ENCODE data around the gene TAF15. TPM values are rescaled to one million over a fixed set of nuclear protein-coding genes. Genes with fewer than 3 reads are reported as not detected.

TAF15 gene
- total RNA-seq: 21.2 and 36.1 TPM in 2 replicates

GRCh38 chr17:35808962-35809854 lies at the start of gene TAF15:
Gene TAF15 (plus strand): TSS chr17:35809484. CDS start chr17:35809570, 86 bp downstream.
- Histone ChIP-seq H3K4me3 (ENCODE audit: low read depth, low read length) (peak within 1 kb of the TSS; percentile 64), H3K36me3 (ENCODE audit: control insufficient read depth, insufficient read depth, low read length) (no peaks in the 10 kb centered on the region), H3K27me3 (ENCODE audit: control insufficient read depth, insufficient read depth, low read length) (no peaks in the 10 kb centered on the region)
- DNase-seq (ENCODE audit: low read depth): peak; percentile 86
- peak; percentile 88 for TF ChIP-seq CTCF (IDR thresholded peaks at IDR 0.05; ENCODE audit: insufficient read depth, low read length, poor library complexity, severe bottlenecking)

- Histone ChIP-seq H3K4me3 (ENCODE audit: low read depth, low read length) (no peak within 1 kb of the TSS), H3K27me3 (ENCODE audit: control insufficient read depth, insufficient read depth, low read length) (peaks cover 8% of the 10 kb centered on the region), H3K36me3 (ENCODE audit: control insufficient read depth, insufficient read depth, low read length) (no peaks in the 10 kb centered on the region)
- no peak for DNase-seq (ENCODE audit: low read depth)
- no peak for TF ChIP-seq CTCF (IDR thresholded peaks at IDR 0.05; ENCODE audit: insufficient read depth, low read length, poor library complexity, severe bottlenecking)
Measured at GRCh38 chr17:35760587-35760986, 48.7 kb upstream of the TAF15 start, which contains the start of gene C17orf50. Gene C17orf50 (plus strand): TSS chr17:35760887. CDS start chr17:35760942, 55 bp downstream.

- H3K36me3 ChIP-seq (ENCODE audit: control insufficient read depth, insufficient read depth, low read length): no peaks in the 10 kb centered on the region
- H3K4me3 ChIP-seq (ENCODE audit: low read depth, low read length): no peak overlapping the region
- DNase-seq (ENCODE audit: low read depth): no peak
- TF ChIP-seq CTCF (IDR thresholded peaks at IDR 0.05; ENCODE audit: insufficient read depth, low read length, poor library complexity, severe bottlenecking): no peak
- peaks cover 8% of the 10 kb centered on the region for H3K27me3 ChIP-seq (ENCODE audit: control insufficient read depth, insufficient read depth, low read length)
Measured at GRCh38 chr17:35761601-35762000, 47.7 kb upstream of the TAF15 start.

GRCh38 chr17:35763767-35764122 lies 45.5 kb upstream of the TAF15 start:
- Histone ChIP-seq H3K27me3 (ENCODE audit: control insufficient read depth, insufficient read depth, low read length) (peaks cover 7% of the 10 kb centered on the region), H3K4me3 (ENCODE audit: low read depth, low read length) (peak overlapping the region; percentile 12), H3K36me3 (ENCODE audit: control insufficient read depth, insufficient read depth, low read length) (no peaks in the 10 kb centered on the region)
- no peak for TF ChIP-seq CTCF (IDR thresholded peaks at IDR 0.05; ENCODE audit: insufficient read depth, low read length, poor library complexity, severe bottlenecking)
- no peak for DNase-seq (ENCODE audit: low read depth)

GRCh38 chr17:35764123-35764991 lies 44.9 kb upstream of the TAF15 start:
- DNase-seq (ENCODE audit: low read depth): peak; percentile 65
- Histone ChIP-seq H3K36me3 (ENCODE audit: control insufficient read depth, insufficient read depth, low read length) (no peaks in the 10 kb centered on the region), H3K4me3 (ENCODE audit: low read depth, low read length) (peak overlapping the region; percentile 36), H3K27me3 (ENCODE audit: control insufficient read depth, insufficient read depth, low read length) (peaks cover 6% of the 10 kb centered on the region)
- TF ChIP-seq CTCF (IDR thresholded peaks at IDR 0.05; ENCODE audit: insufficient read depth, low read length, poor library complexity, severe bottlenecking): peak; percentile 80
